ENCODE data around the gene PCP4L1. TPM values are rescaled to one million over a fixed set of nuclear protein-coding genes. Genes with fewer than 3 reads are reported as not detected.
"Not testable (repeated sequence)": the region's sequence is repeated elsewhere in the genome, so short reads cannot be mapped to it uniquely, and the experiment has no call there.

Gene PCP4L1
- total and polyA plus RNA-seq, 2 donors (not counting 1 experiment from before 2014, with no cell fraction given): not detected

DNA sequence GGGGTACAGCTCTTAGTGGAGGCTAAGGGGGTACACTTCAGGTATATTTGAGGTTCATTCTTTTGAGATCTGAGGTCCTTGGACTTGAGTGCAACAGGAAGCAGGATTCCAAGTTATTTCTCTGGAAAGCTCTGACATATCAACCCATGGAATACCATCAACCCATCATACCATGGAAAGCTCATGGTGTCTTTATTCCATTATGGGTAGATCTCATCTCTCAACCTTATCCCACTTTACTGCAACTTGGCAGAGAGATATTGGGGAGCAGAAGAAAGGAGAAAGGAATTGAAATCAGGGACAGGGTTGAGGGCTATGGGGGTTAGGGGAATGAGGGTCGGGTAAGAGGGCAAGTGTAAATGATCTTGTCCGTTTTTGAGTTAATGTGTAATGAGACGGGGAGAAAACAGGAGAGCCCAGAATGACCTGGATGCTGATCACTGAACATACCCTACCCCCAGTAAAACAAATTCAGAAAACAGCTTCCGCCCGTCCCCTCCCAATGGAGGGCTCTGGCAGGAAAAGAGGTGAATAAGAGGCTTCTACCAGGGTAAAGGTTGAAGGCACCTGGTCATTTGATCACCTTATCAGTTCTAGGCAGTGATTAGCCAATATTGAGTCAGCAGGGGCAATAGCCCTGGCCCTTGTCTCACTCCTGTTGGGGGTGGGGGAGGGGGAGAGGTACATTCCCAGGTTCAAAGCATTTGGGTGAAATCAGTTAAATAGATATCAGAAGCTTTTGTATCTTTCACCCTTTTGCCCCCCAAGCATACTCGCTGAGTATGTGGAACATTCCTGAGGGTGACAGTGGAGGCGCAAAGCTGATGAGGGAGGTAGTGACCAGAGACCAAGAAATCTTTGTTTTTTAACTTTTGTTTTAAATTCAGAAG lies 34.5 kb upstream of the PCP4L1 start:
- Histone ChIP-seq H3K9ac (ENCODE audit: low read length) (no peak overlapping the region), H2AFZ (ENCODE audit: insufficient read depth, low read depth, low read length, poor library complexity, severe bottlenecking) (no peak overlapping the region), H3K9me3 (ENCODE audit: control extremely low read depth in 1 of 3, control insufficient read depth in 2 of 3, insufficient read depth in 1 of 3, low read length in 2 of 3) (no peaks in the 10 kb centered on the region), H3K4me3 (ENCODE audit: control extremely low read depth in 1 of 5, extremely low read depth in 1 of 5, insufficient read depth in 1 of 5, low read depth in 2 of 5, low read length in 4 of 5) (no peak overlapping the region), H3K4me1 (ENCODE audit: control insufficient read depth in 2 of 2, insufficient read depth in 2 of 2, low read length in 2 of 2) (peaks cover 22 to 29% of the 10 kb centered on the region in 2 donors), H4K20me1 (ENCODE audit: control insufficient read depth, insufficient read depth, low read length, poor library complexity, severe bottlenecking) (no peaks in the 10 kb centered on the region), H3K4me2 (replicated peaks; ENCODE audit: low read depth, low read length, poor library complexity, severe bottlenecking) (no peak overlapping the region), H3K79me2 (ENCODE audit: control insufficient read depth, insufficient read depth, low read length) (peaks cover 7% of the 10 kb centered on the region), H3K27ac (ENCODE audit: low read length in 2 of 2) (no peak overlapping the region), H3K27me3 (replicated peaks in 1 of 4; ENCODE audit: control extremely low read depth in 1 of 4, control insufficient read depth in 3 of 4, insufficient read depth in 4 of 4, low read length in 3 of 4) (peaks cover 0 to 40% (median 32%) of the 10 kb centered on the region in 4 experiments), H3K36me3 (replicated peaks in 1 of 2; ENCODE audit: control extremely low read depth in 1 of 2, control insufficient read depth in 1 of 2, extremely low read depth in 1 of 2, insufficient read depth in 2 of 2, low read length in 1 of 2) (peaks cover 1 to 6% of the 10 kb centered on the region in 2 experiments)
- TF ChIP-seq EZH2 (IDR thresholded peaks at IDR 0.05; ENCODE audit: borderline replicate concordance, insufficient read depth, low read depth, low read length, poor library complexity, severe bottlenecking): no peak
- TF ChIP-seq CTCF (IDR thresholded peaks at IDR 0.05): no peak
- no peak overlapping the region for H3K27ac Mint-ChIP-seq
- POLR2A ChIA-PET: interaction anchor here (1.1 to 2.9 kb wide), 3 partner anchors 16 to 83 kb away, joined by 3 to 21 read pairs (median 4); partner anchors contain the start of gene NDUFS2
- no peak for ATAC-seq (ENCODE audit: low read depth)
- intact Hi-C loops (cut with micrococcal nuclease): no loop called here
- H3K4me1 Mint-ChIP-seq: peaks cover 31% of the 10 kb centered on the region
- WGBS (ENCODE audit: insufficient coverage): 100% methylated on average over 1 of the region's 7 CpGs
- CTCF ChIA-PET: interaction anchor here (0.6 to 10.0 kb wide), 5 partner anchors 14 to 174 kb away, joined by 3 to 104 read pairs (median 6); partner anchors contain the start of gene PPOX
- no peak for DNase-seq
- no peak overlapping the region for H3K4me3 Mint-ChIP-seq
- H3K27me3 Mint-ChIP-seq: peaks cover 41% of the 10 kb centered on the region
- no peaks in the 10 kb centered on the region for H3K9me3 Mint-ChIP-seq (ENCODE audit: insufficient read depth)

DNA sequence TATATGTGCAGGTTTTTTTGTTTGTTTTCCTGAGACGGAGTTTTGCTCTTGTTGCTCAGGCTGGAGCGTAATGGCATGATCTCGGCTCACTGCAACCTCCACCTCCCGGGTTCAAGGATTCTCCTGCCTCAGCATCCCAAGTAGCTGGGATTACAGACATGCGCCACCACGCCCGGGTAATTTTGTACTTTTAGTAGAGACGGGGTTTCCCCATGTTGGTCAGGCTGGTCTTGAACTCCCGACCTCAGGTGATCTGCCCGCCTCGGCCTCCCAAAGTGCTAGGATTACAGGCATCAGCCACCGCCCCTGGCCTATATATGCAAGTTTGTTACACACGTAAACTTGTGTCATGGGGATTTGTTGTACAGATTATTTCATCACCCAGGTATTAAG lies 33.9 kb upstream of the PCP4L1 start:
- not testable (repeated sequence) for H3K9ac ChIP-seq (ENCODE audit: low read length); DNase-seq; H3K27ac Mint-ChIP-seq; H2AFZ ChIP-seq (ENCODE audit: insufficient read depth, low read depth, low read length, poor library complexity, severe bottlenecking); H3K4me3 ChIP-seq (ENCODE audit: control extremely low read depth in 1 of 5, extremely low read depth in 1 of 5, insufficient read depth in 1 of 5, low read depth in 2 of 5, low read length in 4 of 5); ATAC-seq (ENCODE audit: low read depth); H4K20me1 ChIP-seq (ENCODE audit: control insufficient read depth, insufficient read depth, low read length, poor library complexity, severe bottlenecking); H3K27ac ChIP-seq (ENCODE audit: low read length in 2 of 2); H3K4me3 Mint-ChIP-seq; H3K9me3 Mint-ChIP-seq (ENCODE audit: insufficient read depth); H3K79me2 ChIP-seq (ENCODE audit: control insufficient read depth, insufficient read depth, low read length); H3K9me3 ChIP-seq (ENCODE audit: control extremely low read depth in 1 of 3, control insufficient read depth in 2 of 3, insufficient read depth in 1 of 3, low read length in 2 of 3); H3K4me2 ChIP-seq (replicated peaks; ENCODE audit: low read depth, low read length, poor library complexity, severe bottlenecking)
- H3K27me3 Mint-ChIP-seq: peaks cover 35% of the 10 kb centered on the region
- CTCF ChIA-PET: interaction anchor here (0.6 to 10.0 kb wide), 7 partner anchors 14 to 156 kb away, joined by 3 to 104 read pairs (median 26); partner anchors contain the start of genes CFAP126 and PPOX
- Histone ChIP-seq H3K4me1 (ENCODE audit: control insufficient read depth in 2 of 2, insufficient read depth in 2 of 2, low read length in 2 of 2) (peaks cover 22 to 29% of the 10 kb centered on the region in 2 donors), H3K27me3 (replicated peaks in 1 of 4; ENCODE audit: control extremely low read depth in 1 of 4, control insufficient read depth in 3 of 4, insufficient read depth in 4 of 4, low read length in 3 of 4) (peaks cover 0 to 34% (median 28%) of the 10 kb centered on the region in 4 experiments), H3K36me3 (replicated peaks in 1 of 2; ENCODE audit: control extremely low read depth in 1 of 2, control insufficient read depth in 1 of 2, extremely low read depth in 1 of 2, insufficient read depth in 2 of 2, low read length in 1 of 2) (peaks cover 1 to 12% of the 10 kb centered on the region in 2 experiments)
- POLR2A ChIA-PET: interaction anchor here (1.1 to 2.9 kb wide), 3 partner anchors 10 to 83 kb away, joined by 3 to 21 read pairs (median 4); partner anchors contain the start of genes FCER1G and NDUFS2
- 80% methylated on average over 1 of the region's 13 CpGs for WGBS (ENCODE audit: insufficient coverage)
- intact Hi-C loops (cut with micrococcal nuclease): loop anchor here (1.0 to 5.0 kb wide), 4 partner anchors 22 to 68 kb away; partner anchors contain the start of genes NDUFS2 and PPOX
- peaks cover 31% of the 10 kb centered on the region for H3K4me1 Mint-ChIP-seq

Measured in B cell (primary cell).